Thyroid gland (tissue), 4 donors: Measurements from ENCODE around the gene MRRF. TPM values are rescaled to one million over a fixed set of nuclear protein-coding genes. Genes with fewer than 3 reads are reported as not detected.

ENCODE experiments used
- DNase-seq, 2 donors: peaks; one replicate each; pipeline ENCODE4 v3.0.0-alpha.2; 2019
- H3K27ac ChIP-seq, 3 donors: fragments of 200-600 bp; sonication (generic); 1 replicate in 2 of 3; 2 replicates in 1 of 3; pipeline ENCODE4 v1.5.1; 2016 to 2019; ENCODE audit warnings: mild to moderate bottlenecking in 1 of 3, moderate library complexity in 1 of 3
- H3K27me3 ChIP-seq: fragments of 200-600 bp; sonication (generic); one replicate; pipeline ENCODE4 v1.5.1; 2019
- H3K36me3 ChIP-seq, 2 donors: fragments of 200-600 bp; sonication (generic); one replicate each; pipeline ENCODE4 v1.5.1; 2016 to 2019
- H3K4me1 ChIP-seq, 2 donors: fragments of 200-600 bp; sonication (generic); one replicate each; pipeline ENCODE4 v1.5.1; 2017 to 2019
- H3K4me3 ChIP-seq, 3 donors: fragments of 200-600 bp; sonication (generic); replicated peaks in 1 of 3; 1 replicate in 2 of 3; 2 replicates in 1 of 3; pipeline ENCODE4 v1.5.1; 2016; ENCODE audit warnings: mild to moderate bottlenecking in 1 of 3
- H3K9me3 ChIP-seq: fragments of 200-600 bp; sonication (generic); one replicate; pipeline ENCODE4 v1.5.1; 2017
- POLR2A ChIP-seq, 2 donors: fragments of 450-650 bp; IDR thresholded peaks; one replicate each; pipeline ENCODE4 v1.6.1; 2017; ENCODE audit warnings: antibody characterized with exemption in 2 of 2, mild to moderate bottlenecking in 2 of 2, moderate library complexity in 1 of 2
- WGBS, 2 donors: methylation state at CpG; one replicate each; pipeline ENCODE4 v1.1.5; 2017; 5-methylcytosine and 5-hydroxymethylcytosine counted together
- intact Hi-C: fragments of 100-400 bp; cut with DNase I; formaldehyde crosslinking; loops from one replicate; pipeline ENCODE4 v1.15.1; 2023
- total RNA-seq, 4 donors: library from RNA; depleted of rRNA; stranded (reverse); fragments of >200 nt; gene quantifications; one replicate each; pipeline ENCODE4 v1.2.3, GENCODE V29; 2016
- TF ChIP-seq, protein P1 (sequence below), 6 experiments: fragments of 200-600 bp in 3 of 6; fragments of 450-650 bp in 3 of 6; sonication (generic) in 3 of 6; IDR thresholded peaks; one replicate each; pipeline ENCODE4 v1.5.1; 2016 to 2019; ENCODE audit warnings: antibody characterized with exemption in 6 of 6, mild to moderate bottlenecking in 2 of 6, inconsistent platforms in 1 of 6, moderate library complexity in 1 of 6

Gene MRRF
- total RNA-seq, 4 donors from 2014 or later = 40.9 to 56.0 (median 52.0) TPM

DNA sequence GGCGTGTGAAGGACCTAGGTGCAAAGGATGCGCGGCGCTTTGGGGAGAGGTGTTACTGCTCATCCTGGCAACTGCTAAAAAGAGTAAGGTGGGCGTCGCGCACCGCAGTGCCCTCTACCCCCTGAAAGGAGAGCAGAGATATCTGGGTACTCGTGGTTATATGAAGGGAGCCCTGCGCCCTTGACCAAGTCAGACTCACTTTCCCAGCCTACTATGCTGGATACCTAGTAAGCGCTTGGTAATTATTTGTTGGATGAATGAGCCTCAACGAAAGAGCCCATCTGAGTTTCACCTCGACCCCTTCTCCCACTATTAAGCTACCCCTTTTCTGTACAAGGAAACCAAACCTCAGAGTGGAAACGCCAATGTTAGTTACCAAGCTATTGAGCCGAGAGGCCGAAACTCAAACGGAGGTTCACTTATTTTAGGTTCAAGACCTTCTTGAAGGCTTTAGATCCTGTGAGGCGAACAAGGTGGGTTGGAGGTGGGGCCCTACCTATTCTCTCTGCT, 44.0 kb upstream of the MRRF start:
- Histone ChIP-seq H3K4me3 (no peak overlapping the region), H3K36me3 (no peaks in the 10 kb centered on the region), H3K9me3 (no peaks in the 10 kb centered on the region), H3K4me1 (peaks cover 17 to 38% of the 10 kb centered on the region in 2 donors), H3K27me3 (peaks cover 60% of the 10 kb centered on the region), H3K27ac (no peak overlapping the region)
- no peak for DNase-seq
- 34 to 39% methylated on average over 14 to 18 of the region's 18 CpGs for WGBS, 2 donors
- intact Hi-C loops = no loop called here
- TF ChIP-seq, protein P1, sequence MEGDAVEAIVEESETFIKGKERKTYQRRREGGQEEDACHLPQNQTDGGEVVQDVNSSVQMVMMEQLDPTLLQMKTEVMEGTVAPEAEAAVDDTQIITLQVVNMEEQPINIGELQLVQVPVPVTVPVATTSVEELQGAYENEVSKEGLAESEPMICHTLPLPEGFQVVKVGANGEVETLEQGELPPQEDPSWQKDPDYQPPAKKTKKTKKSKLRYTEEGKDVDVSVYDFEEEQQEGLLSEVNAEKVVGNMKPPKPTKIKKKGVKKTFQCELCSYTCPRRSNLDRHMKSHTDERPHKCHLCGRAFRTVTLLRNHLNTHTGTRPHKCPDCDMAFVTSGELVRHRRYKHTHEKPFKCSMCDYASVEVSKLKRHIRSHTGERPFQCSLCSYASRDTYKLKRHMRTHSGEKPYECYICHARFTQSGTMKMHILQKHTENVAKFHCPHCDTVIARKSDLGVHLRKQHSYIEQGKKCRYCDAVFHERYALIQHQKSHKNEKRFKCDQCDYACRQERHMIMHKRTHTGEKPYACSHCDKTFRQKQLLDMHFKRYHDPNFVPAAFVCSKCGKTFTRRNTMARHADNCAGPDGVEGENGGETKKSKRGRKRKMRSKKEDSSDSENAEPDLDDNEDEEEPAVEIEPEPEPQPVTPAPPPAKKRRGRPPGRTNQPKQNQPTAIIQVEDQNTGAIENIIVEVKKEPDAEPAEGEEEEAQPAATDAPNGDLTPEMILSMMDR (IDR thresholded peaks at IDR 0.05) = no peak
- TF ChIP-seq POLR2A (IDR thresholded peaks at IDR 0.05) = no peak

DNA sequence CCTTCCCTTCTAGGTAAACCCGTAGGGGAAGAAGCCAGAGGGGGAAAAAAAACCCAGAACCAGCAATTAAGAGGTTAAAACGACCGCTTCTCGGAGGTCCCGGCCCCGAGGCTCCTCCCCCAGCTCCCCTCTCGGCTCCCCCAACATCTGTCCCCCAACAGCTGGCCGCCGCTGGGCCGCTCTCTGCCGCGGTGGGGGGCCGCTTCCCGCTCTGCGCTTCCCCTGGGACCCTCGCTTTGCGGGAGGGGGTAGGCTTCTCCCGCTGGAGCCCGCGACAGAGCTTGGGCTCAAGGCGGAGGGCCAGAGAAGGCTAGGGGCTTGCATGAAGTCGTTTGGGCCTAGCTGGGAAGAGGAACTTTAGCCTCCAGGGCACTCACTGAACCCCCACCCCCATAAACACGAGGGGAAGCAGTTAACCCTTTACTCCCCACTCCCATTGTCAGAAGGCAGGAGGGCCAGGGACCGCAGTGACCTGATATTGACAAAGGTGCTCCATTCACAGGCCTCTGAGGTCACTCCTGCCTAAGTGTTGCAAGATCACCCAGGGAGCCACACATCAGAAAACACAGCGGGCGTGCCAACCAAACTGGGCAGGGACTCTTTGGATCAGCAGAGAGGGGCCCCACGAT, 43.4 kb upstream of the MRRF start:
- TF ChIP-seq POLR2A (IDR thresholded peaks at IDR 0.05) = no peak
- TF ChIP-seq, protein P1 (IDR thresholded peaks at IDR 0.05) = no peak
- no peak overlapping the region for H3K27ac ChIP-seq
- no peak overlapping the region for H3K4me3 ChIP-seq
- intact Hi-C loops = no loop called here
- no peaks in the 10 kb centered on the region for H3K36me3 ChIP-seq
- H3K9me3 ChIP-seq = no peaks in the 10 kb centered on the region
- WGBS, 2 donors = 22 to 33% methylated on average over 10 to 11 of the region's 27 CpGs
- H3K4me1 ChIP-seq = peaks cover 17 to 43% of the 10 kb centered on the region in 2 donors
- H3K27me3 ChIP-seq = peaks cover 61% of the 10 kb centered on the region
- no peak for DNase-seq

DNA sequence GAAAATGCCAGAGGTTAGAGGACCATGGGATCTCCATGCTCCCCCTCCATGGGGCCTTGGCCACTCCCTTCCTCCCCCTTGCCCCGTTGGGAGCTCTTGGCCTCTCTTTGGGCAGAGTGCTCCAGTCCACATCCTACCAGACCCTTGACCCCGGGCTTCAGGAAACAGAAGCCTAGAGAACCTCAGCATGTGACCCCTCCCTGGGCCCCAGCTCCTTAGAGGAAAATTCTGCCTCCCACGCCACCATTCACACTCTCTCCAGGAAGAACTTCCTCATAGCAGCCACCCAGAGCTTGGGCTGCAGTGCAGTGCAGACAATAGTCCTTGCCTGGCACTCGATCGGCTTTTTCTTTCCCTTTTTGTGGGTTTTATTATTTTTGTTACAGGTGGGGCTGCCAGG, 41.9 kb upstream of the MRRF start:
- TF ChIP-seq, protein P1 (IDR thresholded peaks at IDR 0.05) = no peak
- TF ChIP-seq POLR2A (IDR thresholded peaks at IDR 0.05) = no peak
- H3K4me1 ChIP-seq = peaks cover 21 to 51% of the 10 kb centered on the region in 2 donors
- intact Hi-C loops = no loop called here
- no peaks in the 10 kb centered on the region for H3K9me3 ChIP-seq
- H3K36me3 ChIP-seq = no peaks in the 10 kb centered on the region
- peaks cover 60% of the 10 kb centered on the region for H3K27me3 ChIP-seq
- no peak overlapping the region for H3K27ac ChIP-seq
- no peak for DNase-seq
- WGBS, 2 donors = 20 to 39% methylated on average over 5 of the region's 5 CpGs
- H3K4me3 ChIP-seq = no peak overlapping the region

DNA sequence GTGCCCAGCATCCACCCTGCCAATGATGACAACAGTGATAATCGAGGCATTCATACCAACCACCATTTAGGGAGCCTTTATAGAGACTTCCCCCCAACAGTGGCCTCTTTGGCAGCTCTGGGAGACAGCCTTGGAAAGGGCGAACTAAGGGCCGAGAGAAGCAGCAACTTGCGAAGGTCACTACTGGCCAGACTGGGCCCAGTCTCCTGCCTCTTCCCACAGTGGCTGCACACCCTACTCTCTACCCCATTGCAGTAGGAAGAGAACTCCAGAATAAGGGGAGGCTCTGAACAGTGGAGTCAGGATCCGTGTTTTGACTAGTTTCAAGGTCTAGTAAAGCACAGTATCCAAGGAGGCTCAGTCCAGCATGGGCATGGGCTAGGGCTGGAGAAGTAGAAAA, 41.2 kb upstream of the MRRF start:
- H3K27ac ChIP-seq = no peak overlapping the region
- WGBS, 2 donors = 79 to 85% methylated on average over 5 of the region's 5 CpGs
- no peak for DNase-seq
- no peaks in the 10 kb centered on the region for H3K36me3 ChIP-seq
- intact Hi-C loops = no loop called here
- H3K9me3 ChIP-seq = no peaks in the 10 kb centered on the region
- peaks cover 64% of the 10 kb centered on the region for H3K27me3 ChIP-seq
- TF ChIP-seq POLR2A (IDR thresholded peaks at IDR 0.05) = no peak
- TF ChIP-seq, protein P1 (IDR thresholded peaks at IDR 0.05) = no peak
- no peak overlapping the region for H3K4me3 ChIP-seq
- peaks cover 26 to 57% of the 10 kb centered on the region in 2 donors for H3K4me1 ChIP-seq

DNA sequence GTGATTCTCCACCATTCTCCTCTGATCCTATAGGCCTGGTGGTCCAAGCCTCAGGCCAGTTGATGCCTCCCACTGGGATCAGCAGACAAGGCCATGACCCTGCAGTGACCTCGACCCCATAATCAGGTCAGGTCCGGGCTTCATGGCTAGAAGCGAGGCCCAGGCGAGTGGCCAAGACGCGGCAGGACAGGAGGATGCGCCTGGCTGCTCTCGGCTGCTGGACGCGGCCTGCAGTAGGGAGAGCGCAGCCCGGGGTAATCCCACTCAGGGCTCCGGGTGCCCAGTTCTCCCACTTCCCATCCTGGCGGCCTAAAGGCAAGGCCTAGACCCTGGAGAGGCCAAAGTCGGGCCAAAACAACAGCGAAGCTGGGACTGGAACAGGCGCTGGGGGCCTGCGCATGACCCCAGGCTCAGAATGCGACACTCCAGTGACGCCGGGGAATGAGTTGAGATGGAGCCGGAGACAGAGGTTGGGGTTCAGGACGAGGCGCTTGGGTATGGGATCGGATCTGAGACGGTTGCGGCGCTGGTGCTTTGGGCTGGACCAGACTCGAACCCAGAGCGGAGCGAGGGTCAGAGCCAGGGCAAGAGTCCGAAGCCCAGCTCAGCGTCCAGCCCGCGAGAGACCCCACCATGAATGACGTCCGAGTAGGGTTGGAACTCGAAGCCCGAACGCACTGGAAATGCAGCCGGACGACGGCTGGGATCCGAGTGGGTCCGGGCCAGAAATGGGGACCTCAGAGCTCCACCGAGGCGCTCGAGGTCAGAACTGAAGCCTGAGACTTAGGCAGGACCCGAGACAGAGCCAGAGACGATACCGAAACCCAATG, 39.2 kb upstream of the MRRF start:
- Histone ChIP-seq H3K27ac (no peak overlapping the region), H3K4me3 (no peak overlapping the region), H3K36me3 (no peaks in the 10 kb centered on the region), H3K4me1 (peaks cover 12 to 42% of the 10 kb centered on the region in 2 donors), H3K9me3 (no peaks in the 10 kb centered on the region), H3K27me3 (peaks cover 52% of the 10 kb centered on the region)
- TF ChIP-seq, protein P1 (IDR thresholded peaks at IDR 0.05) = no peak
- no peak for TF ChIP-seq POLR2A (IDR thresholded peaks at IDR 0.05)
- intact Hi-C loops = no loop called here
- WGBS, 2 donors = 38 to 41% methylated on average over 39 to 46 of the region's 51 CpGs
- DNase-seq = no peak
